Non-pigmented ciliary epithelial cell (primary cell): ENCODE results near the gene TENM4.

Source experiments
- DNase-seq: peaks from one replicate; pipeline ENCODE4 v3.0.0-alpha.2; 2010; ENCODE audit warnings: low read depth

The TENM4 gene

DNA sequence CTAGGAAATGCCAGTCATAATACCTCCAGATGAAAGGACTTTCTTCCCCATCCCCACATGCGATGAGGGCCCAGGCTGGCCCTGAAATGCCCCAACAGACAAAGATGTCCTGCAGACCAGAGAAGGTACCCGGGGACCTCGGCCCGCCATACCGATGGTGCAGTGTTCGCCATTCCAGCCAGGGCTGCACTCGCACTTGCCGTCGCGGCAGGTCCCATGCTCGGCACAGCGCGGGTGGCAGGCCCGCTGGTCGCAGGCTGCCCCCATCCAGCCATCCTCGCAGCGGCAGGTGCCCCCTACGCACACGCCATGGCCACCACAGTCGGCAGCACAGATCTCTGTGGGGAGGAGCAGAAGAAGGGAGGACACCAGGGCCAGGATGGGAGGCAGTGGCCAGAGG is 654.1 kb downstream of the TENM4 start:
- no peak for DNase-seq

GRCh38 chr11:78786086-78786485 is 654.7 kb downstream of the TENM4 start:
- DNase-seq, result no peak

DNA sequence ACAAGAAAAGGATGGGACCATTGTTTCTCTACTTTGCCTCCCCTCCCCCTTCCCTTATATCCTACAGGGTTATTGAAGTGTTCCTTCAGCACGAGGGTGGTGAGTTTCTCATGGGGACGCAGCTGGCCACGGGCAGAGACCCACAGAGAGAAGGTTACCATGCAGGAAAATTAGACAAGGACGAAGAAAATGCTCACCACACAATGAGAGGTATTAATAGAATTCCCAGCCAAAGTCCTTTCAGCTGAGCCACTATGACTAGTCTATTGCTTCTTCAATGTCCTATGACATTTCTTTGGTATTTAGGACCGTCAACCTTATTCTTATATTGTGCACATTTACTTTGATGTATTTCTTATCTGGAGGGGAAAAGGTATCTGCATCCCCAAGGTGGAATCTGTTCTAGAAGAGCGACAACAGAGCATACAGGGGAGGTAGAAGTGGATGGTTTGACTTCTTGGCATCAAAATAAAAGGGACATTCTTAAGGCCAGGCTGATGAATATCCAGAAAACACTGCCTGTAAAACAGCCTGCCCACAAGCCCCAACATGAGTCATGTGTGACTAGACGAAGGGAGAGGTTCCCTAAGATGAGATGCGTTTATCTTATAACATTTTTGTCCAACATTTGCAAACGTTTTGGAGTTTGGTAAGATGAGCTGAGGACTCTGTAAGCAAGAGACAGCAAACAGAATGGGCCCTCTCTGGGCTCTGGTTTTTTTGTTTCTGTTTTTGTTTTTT is 656.3 kb downstream of the TENM4 start:
- DNase-seq, result no peak

GRCh38 chr11:78783846-78784245 is 657.0 kb downstream of the TENM4 start:
- DNase-seq, result no peak

- no peak for DNase-seq
Observed at GRCh38 chr11:78783301-78783700, 657.5 kb downstream of the TENM4 start.

- DNase-seq, result no peak
Observed at GRCh38 chr11:78782725-78783124, 658.1 kb downstream of the TENM4 start.

GRCh38 chr11:78780889-78781288 is 659.9 kb downstream of the TENM4 start:
- no peak for DNase-seq

- DNase-seq, result no peak
Observed at GRCh38 chr11:78773492-78773891, 667.3 kb downstream of the TENM4 start.

DNA sequence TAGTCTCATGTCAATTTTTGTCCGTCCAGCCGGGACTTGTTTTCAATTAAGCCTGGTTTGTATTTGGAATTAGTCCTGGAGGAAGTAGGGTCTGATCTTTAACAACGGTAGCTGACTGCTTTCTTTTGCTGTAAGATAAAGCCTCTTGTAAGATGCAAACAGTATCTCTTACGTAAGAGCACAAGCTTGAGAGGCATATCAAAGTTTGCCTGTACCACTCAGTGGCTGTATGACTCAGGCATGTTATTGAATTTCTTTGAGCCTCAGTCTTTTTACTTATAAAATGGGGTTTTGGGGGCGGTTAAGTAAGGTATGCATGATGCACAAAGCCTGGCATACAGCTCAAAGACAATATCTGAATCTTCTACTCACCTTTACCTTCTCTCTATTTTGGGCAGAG is 667.8 kb downstream of the TENM4 start:
- DNase-seq, result no peak

DNA sequence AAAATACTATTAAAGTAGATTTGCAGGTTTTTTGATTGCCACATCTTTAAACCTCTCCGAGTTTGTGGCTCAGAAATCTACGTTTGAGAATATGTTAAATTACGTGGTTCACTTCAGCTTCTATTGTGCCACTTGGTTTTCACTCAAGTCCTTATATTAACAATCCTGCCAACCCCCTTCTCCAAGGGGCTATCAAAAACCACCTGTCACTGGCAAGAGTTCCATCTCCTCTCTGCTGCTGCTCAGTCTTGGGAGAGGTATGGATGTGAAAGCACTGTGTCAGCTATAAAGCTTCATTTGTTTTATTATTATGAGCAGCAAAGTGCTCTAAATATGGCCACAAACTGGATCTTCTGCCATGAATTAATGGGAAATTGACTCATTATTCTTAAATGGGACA is 668.6 kb downstream of the TENM4 start:
- DNase-seq, result no peak

GRCh38 chr11:78770931-78771330 is 669.9 kb downstream of the TENM4 start:
- no peak for DNase-seq

GRCh38 chr11:78768971-78769370 is 671.9 kb downstream of the TENM4 start:
- DNase-seq, result no peak

DNA sequence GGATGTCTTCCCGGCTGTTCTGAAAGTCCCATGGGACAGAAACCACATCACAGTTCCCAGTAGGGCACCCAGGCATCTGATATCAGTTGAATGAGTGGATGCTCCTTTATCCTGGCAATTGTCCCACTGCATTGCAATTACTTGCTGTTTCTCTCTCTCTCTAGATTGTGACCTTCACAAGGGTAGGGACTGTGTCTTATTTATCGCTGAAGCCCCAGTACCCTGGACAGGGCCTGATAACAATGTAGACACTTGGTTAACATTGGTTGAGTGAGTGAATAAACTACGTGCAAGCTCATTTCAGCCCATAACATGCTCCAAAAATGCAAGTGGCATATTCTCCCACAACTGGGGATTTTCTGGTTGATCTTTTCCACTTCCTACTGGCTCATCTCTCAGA is 672.5 kb downstream of the TENM4 start:
- DNase-seq, result no peak

DNA sequence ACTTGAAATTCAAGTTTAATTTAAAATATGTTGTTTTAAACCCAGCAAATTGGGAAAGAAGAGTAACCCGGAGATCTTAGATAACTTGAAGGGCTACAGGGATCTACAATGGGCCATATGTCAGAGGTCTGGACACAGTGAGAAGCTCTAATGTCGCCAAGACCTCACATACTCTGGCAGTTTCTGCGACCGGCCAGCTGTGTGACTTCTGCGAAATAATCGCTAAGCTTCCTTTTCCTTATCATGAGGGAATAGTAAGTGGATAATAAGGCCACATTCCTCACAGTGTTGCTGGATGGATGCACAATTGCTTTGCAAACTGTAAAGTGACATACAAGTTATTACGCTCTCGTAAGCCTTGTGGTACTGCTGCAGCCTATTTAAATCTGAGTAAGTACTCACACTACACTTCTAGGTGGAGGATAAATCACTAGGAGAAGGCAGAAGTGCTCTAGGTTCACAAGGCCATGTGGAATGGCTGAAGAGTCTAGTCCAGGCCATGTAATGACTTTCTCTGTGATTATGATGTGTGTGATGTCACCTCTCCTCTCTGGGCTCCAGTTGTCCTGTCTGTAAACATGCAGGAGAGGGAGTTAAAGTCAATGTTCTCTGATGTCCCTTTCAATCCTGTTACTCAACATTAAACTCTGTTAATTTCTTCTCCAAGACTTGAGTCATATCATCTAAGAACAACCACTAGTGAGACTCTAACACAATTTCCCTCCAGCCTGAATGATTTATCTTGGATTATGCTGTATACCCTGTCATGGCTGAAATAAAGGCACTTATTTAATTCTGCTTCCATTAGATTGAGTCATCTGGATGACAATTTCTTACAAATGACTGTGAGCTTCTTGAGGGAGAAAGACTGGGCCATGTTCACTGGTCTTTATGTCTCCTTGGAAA is 673.5 kb downstream of the TENM4 start:
- no peak for DNase-seq

GRCh38 chr11:78764946-78765345 is 675.9 kb downstream of the TENM4 start:
- no peak for DNase-seq

DNA sequence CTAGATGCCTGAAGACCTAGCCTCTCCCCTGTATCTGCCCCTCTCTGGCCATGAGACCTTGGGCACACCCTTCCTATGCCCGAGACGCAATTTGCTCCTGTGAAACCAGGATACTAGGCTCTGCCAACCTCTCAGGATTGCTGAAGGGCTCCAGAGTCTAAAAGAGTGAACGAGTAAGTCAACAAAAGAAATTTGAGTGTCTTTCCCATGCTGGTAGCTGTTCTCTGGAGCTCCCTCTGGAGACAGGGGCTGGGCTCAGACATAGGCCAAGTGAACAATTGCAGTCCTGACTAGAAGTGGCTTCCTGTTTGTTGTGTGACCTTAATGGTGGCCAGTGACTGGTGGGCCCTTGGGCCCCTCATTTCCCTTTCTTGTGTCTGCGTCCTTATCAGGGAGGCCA is 677.2 kb downstream of the TENM4 start:
- no peak for DNase-seq

GRCh38 chr11:78762105-78762504 is 678.7 kb downstream of the TENM4 start:
- DNase-seq, result no peak

DNA sequence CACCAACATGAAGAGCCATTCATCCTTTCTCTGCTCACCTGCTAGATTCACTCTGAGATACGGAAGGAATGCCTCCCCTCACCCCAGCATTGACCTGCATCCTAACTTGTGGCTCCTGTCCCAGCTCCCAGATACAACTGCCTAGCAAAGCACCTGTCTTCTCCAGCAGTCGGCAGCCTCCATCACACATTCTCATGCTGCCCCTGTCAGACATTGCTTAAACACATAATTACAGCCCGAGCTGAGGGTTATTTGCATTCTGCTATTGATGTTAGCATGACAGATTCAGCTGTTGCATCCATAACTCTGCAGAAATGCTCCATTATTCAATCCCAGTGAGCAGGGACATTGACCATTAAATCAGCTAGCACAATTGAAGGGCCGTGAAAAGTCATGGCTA is 681.8 kb downstream of the TENM4 start:
- DNase-seq, result no peak

DNA sequence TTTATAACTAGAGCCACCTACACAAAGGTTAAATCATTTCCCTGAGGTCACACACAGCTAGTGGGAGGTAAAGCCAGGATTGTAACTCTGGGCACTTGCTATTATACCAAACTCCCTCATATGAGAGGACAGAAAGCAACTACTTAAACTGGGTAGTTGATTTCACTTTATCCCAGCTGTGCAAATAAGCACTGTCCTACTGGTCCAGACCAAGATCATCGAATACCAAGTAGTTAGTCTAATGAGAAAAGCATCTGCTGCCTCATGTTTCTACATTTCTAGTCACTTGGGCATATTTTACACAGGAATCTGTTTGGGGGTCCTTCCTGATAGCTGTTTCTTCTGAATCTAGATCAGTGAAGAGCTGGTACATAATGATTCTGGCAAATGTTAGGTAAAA is 687.5 kb downstream of the TENM4 start:
- DNase-seq, result no peak

DNA sequence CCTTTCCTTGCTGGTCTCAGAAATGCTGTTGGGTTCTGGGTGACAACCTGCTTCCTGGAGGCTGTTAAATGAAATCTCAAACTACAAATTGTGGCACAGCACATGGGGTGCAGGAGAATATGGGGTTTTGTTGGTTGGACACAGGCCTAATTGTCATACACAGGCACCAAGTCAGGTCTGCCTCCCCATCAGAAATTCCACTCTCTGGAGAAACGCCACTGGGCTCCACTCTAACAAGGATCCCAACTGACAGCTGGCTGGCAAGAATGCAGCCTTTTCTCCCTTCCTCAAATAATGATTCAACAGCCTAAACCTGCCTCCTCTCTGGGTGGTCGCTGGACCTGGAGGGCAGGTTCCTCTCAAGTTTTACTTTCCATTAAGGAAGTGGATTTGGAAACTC is 688.3 kb downstream of the TENM4 start:
- DNase-seq, result no peak

DNA sequence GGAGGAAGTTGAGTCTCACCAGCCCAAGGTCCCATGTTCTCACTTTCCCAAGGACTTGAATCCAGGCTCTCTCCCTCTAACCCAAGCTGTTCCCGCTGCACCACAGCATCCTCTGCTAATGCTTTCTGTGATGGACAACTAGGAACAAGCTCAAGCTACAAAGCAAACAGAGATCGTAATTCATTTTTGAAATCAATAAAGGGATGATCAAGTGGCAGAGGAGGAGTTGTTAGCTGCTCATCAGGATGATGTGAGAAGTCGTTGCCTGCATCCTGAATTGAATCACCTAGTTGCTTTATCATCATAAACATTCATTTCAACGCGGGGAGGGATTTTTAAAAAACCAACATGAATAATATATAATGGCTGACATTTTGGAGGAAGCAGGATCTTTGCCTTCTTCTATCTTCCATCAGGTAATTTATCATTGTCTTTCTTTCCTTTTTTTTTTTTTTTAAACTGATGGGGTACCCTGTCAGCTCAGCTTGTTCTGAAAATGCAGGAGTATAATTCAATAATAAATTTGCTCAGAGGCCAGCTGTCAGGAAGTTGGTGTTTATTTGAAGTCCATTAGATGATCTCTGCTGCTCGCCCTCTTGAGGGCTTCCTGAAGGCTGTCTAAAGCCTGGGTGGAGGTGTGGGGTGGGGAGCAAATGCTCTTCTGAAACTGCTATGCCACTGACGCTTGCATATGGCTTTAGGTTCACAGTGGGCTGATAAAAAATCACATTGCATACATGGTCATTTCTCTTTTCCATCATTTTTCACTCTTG is 691.7 kb downstream of the TENM4 start:
- DNase-seq, result no peak

DNA sequence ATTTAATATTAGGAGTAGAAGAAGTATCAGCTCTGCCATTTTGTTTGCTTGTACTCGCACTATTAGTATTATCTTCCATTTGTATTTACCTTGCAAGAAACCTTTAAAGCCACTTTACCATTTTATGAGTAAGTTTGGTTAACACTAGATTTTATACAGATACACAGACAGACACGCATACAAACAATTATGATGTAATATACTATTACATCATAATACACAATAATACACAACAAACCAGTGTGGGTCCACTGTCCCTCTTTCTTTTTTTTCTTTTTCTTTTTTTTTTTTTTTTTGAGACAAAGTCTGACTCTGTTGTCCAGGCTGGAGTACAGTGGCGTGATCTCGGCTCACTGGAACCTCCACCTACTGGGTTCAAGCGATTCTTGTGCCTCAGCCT is 695.9 kb downstream of the TENM4 start:
- no peak for DNase-seq

DNA sequence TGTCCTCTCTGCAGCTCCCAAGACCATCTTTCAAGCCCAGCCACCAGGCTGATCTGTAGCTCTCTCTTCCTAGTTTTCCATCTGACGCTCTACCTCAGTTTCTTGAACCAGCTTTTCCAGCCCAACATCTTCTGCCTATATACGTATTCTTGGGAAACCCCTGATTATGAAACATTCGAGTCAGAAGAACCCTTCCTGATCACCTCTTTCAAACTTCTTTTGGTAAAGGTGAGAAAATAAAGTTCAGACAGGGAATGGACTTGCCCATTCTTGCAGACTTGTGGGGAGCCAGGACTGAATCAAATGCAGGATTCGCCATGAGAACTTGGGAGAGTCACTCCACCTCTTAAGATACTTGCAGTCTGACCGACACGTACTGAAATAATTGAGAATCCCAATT is 696.6 kb downstream of the TENM4 start:
- no peak for DNase-seq
